Right lobe of liver (tissue), 6 donors: ENCODE data around the gene CIBAR2. TPM values are rescaled to one million over a fixed set of nuclear protein-coding genes. Genes with fewer than 3 reads are reported as not detected.
A peak's percentile ranks its signal among the peaks of the same experiment; 100 is the strongest.

Source experiments
- ATAC-seq, 4 donors: fragments of 200-7000 bp; cut with Tn5 transposase; one replicate each; pipeline ENCODE4 v1.9.1; 2020; ENCODE audit warnings: mild to moderate bottlenecking in 4 of 4, moderate library complexity in 4 of 4
- DNase-seq, 3 donors: peaks; one replicate each; pipeline ENCODE4 v3.0.0-alpha.2; 2020
- H3K27ac ChIP-seq, 3 donors: fragments of 200-600 bp; one replicate each; pipeline ENCODE4 v1.8.0; 2022
- H3K27me3 ChIP-seq, 2 donors: fragments of 200-600 bp; one replicate each; pipeline ENCODE4 v1.8.0; 2022
- H3K36me3 ChIP-seq, 4 donors: fragments of 200-600 bp; sonication (generic) in 1 of 4; one replicate each; pipeline versions ENCODE4 v1.5.1 to v1.8.0; 2017 to 2022; ENCODE audit warnings: control low read depth in 1 of 4
- H3K4me1 ChIP-seq, 4 donors: fragments of 200-600 bp; sonication (generic) in 1 of 4; one replicate each; pipeline versions ENCODE4 v1.5.1 to v1.8.0; 2017 to 2022; ENCODE audit warnings: control low read depth in 1 of 4
- H3K4me3 ChIP-seq, 3 donors: fragments of 200-600 bp; one replicate each; pipeline ENCODE4 v1.8.0; 2022
- H3K9me3 ChIP-seq, 4 donors: fragments of 200-600 bp; sonication (generic) in 1 of 4; one replicate each; pipeline versions ENCODE4 v1.5.1 to v1.8.0; 2017 to 2022; ENCODE audit warnings: control low read depth in 1 of 4
- POLR2A ChIP-seq: fragments of 450-650 bp; IDR thresholded peaks from one replicate; pipeline ENCODE4 v1.6.1; 2017; ENCODE audit warnings: antibody characterized with exemption, mild to moderate bottlenecking
- WGBS: methylation state at CpG from one replicate; pipeline ENCODE4 v1.1.6; 2018; ENCODE audit warnings: low coverage, low lambda C conversion rate; ENCODE audit not compliant: insufficient coverage; ENCODE audit errors: missing lambda C conversion rate; 5-methylcytosine and 5-hydroxymethylcytosine counted together
- intact Hi-C, 2 donors: fragments of 100-400 bp; cut with DNase I; formaldehyde crosslinking; loops; one replicate each; pipeline versions ENCODE4 v1.11.2 to v1.14.1; 2022
- total RNA-seq, 6 experiments: library from RNA; depleted of rRNA in 2 of 6; stranded (reverse); fragments of >200 nt in 2 of 6; fragmentation: NEBNext Ultra II Directional in 3 of 6; extraction: Animal tissue kit (Norgen Biotek cat#: 25700) in 3 of 6; gene quantifications; one replicate each; pipeline versions ENCODE4 v1.1.0 to v1.2.4, GENCODE V29; 2016 to 2023
- TF ChIP-seq, protein P1 (sequence below), 4 donors: fragments of 200-600 bp in 3 of 4; fragments of 450-650 bp in 1 of 4; IDR thresholded peaks; one replicate each; pipeline versions ENCODE4 v1.5.1 to v1.8.0; 2016 to 2022; ENCODE audit warnings: antibody characterized with exemption in 4 of 4, mild to moderate bottlenecking in 2 of 4
- donor health status: DM: no; HTN: yes; CAD: no.
- donor health status: DM: no; HTN: no; CAD: no.
- donor health status: DM: no; HTN: no; CAD: no.
- donor health status: DM: no; HTN: yes; CAD: no.
- donor health status: DM: no; HTN: yes; CAD: no.

Gene CIBAR2
- total RNA-seq, 6 experiments from 2014 or later: not detected

- no peaks in the 10 kb centered on the region for H3K36me3 ChIP-seq
- H3K4me1 ChIP-seq: peaks cover 0 to 10% (median 3%) of the 10 kb centered on the region in 4 donors
- DNase-seq: peak; percentile 61 to 83 (median 82)
- H3K9me3 ChIP-seq: peaks cover 0 to 5% (median 0%) of the 10 kb centered on the region in 4 donors
- WGBS: 54% methylated on average over 6 of the region's 17 CpGs
- H3K27me3 ChIP-seq: no peaks in the 10 kb centered on the region
- H3K27ac ChIP-seq: peak overlapping the region; percentile 54 to 72 (median 67)
- TF ChIP-seq POLR2A: no peak
- TF ChIP-seq, protein P1, sequence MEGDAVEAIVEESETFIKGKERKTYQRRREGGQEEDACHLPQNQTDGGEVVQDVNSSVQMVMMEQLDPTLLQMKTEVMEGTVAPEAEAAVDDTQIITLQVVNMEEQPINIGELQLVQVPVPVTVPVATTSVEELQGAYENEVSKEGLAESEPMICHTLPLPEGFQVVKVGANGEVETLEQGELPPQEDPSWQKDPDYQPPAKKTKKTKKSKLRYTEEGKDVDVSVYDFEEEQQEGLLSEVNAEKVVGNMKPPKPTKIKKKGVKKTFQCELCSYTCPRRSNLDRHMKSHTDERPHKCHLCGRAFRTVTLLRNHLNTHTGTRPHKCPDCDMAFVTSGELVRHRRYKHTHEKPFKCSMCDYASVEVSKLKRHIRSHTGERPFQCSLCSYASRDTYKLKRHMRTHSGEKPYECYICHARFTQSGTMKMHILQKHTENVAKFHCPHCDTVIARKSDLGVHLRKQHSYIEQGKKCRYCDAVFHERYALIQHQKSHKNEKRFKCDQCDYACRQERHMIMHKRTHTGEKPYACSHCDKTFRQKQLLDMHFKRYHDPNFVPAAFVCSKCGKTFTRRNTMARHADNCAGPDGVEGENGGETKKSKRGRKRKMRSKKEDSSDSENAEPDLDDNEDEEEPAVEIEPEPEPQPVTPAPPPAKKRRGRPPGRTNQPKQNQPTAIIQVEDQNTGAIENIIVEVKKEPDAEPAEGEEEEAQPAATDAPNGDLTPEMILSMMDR (IDR thresholded peaks at IDR 0.05): no peak
- peak; percentile 60 to 77 (median 68) for ATAC-seq
- intact Hi-C loops: no loop called here
- H3K4me3 ChIP-seq: peak overlapping the region; percentile 23 to 50 (median 34)
These were observed 24.5 kb upstream of the CIBAR2 start for GRCh38 chr16:85136702-85137322.

DNA sequence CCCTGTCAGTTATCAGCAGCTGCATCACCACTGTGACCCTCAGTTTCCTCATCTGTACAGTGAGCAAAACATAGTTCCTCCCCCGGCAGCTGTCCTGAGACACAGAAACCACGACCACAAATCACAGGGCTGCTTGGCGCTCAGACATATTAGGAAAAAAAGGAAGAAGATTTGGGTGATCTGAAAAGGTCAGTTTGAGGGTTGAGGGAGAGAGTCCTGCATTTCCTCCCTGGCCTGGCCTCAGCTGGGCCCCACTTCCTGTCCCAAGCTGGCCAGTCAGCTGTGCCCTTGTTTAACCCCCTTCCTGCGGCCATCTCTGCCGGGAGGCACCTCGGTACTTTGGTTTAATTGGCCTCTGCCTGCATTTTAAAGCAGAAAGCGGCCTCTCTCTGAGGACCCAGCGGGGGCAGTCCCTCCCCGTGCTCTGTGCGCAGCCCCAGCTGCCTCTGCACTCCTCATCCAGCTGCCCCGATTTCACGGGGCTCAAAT lies 24.0 kb upstream of the CIBAR2 start:
- no peak for TF ChIP-seq POLR2A
- TF ChIP-seq, protein P1 (IDR thresholded peaks at IDR 0.05): no peak
- Histone ChIP-seq H3K36me3 (no peaks in the 10 kb centered on the region), H3K27ac (peak overlapping the region; percentile 27 to 72 (median 67)), H3K4me3 (peak overlapping the region in 1 of 3 donors; percentile 35), H3K9me3 (peaks cover 0 to 5% (median 0%) of the 10 kb centered on the region in 4 donors), H3K27me3 (no peaks in the 10 kb centered on the region), H3K4me1 (peaks cover 0 to 10% (median 3%) of the 10 kb centered on the region in 4 donors)
- ATAC-seq: peak in 3 of 4 donors; percentile 21 to 38 (median 23)
- intact Hi-C loops: no loop called here
- 65% methylated on average over 6 of the region's 12 CpGs for WGBS
- DNase-seq: peak in 1 of 3 donors; percentile 50

DNA sequence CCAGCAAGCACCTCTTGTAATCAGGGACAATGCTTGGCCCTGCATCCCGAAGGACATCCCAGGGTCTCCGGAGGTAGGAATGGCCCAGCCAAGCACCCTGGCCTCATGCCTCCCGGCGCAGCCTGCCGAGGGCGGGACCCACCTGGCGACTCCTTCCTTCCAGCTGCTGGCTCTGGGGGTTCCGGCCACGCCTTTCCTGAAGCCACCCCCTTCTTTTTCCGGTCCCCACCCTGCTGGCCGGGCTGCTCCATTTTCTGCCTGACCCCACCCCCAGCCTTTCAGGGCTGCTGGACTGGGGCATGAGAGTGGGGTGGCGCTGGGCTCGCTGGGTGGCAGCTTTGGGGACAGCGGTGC lies 22.5 kb upstream of the CIBAR2 start:
- DNase-seq: peak in 1 of 3 donors; percentile 45
- H3K4me3 ChIP-seq: no peak overlapping the region
- no peaks in the 10 kb centered on the region for H3K27me3 ChIP-seq
- no peaks in the 10 kb centered on the region for H3K36me3 ChIP-seq
- H3K27ac ChIP-seq: no peak overlapping the region
- intact Hi-C loops: no loop called here
- H3K9me3 ChIP-seq: peaks cover 0 to 5% (median 0%) of the 10 kb centered on the region in 4 donors
- WGBS: 53% methylated on average over 8 of the region's 14 CpGs
- TF ChIP-seq, protein P1 (IDR thresholded peaks at IDR 0.05): no peak
- no peak for TF ChIP-seq POLR2A
- ATAC-seq: no peak
- H3K4me1 ChIP-seq: peaks cover 0 to 7% (median 3%) of the 10 kb centered on the region in 4 donors

DNA sequence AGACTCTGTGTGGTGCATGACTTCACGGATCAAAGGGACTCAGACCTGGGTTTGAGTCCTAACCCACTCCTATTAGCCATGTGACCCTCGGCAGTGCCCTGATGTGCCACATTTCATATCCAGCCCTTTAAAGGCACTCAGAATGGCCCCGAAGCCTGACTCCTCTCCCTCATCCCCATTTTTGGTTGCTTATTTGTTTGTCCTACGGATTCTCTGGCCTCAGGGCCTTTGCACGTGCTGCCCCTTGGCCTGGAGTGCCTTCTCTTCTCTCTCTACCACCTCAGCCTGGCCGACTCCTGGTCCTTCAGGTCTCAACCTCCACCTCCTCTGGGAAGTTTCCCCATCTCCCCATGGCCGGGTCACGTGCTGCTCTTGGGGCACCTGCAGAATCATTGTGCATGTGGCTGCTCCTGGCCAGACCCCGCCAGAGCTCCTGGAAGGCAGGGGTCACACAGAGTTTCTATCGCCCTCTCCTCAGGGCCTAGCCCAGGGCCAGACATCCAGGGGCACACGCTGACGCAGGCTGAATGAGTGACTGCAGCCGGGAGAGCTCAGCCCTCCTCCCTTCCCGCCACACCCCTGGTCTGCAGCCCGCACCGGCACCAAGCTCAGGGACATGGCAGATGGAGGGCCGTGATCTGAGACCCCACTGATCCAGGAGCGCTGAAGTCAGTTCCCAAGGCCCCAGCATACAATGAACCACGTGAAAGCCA lies 22.0 kb upstream of the CIBAR2 start:
- intact Hi-C loops: no loop called here
- Histone ChIP-seq H3K4me3 (no peak overlapping the region), H3K27me3 (no peaks in the 10 kb centered on the region), H3K9me3 (peaks cover 0 to 5% (median 0%) of the 10 kb centered on the region in 4 donors), H3K4me1 (peaks cover 0 to 7% (median 3%) of the 10 kb centered on the region in 4 donors), H3K27ac (no peak overlapping the region), H3K36me3 (no peaks in the 10 kb centered on the region)
- TF ChIP-seq, protein P1 (IDR thresholded peaks at IDR 0.05): no peak
- TF ChIP-seq POLR2A: no peak
- ATAC-seq (no peak), DNase-seq (no peak)
- WGBS: 90% methylated on average over 7 of the region's 19 CpGs
